ENCODE measurements around the gene APOBEC3A.
"Not testable (repeated sequence)": the region's sequence is repeated elsewhere in the genome, so short reads cannot be mapped to it uniquely, and the experiment has no call there.

APOBEC3A gene

GRCh38 chr22:38942702-38943101, 14.7 kb upstream of the APOBEC3A start:
- DNase-seq (ENCODE audit: low read depth in 2 of 3, low spot score in 1 of 3): no peak

- no peak for DNase-seq (ENCODE audit: low read depth in 2 of 3, low spot score in 1 of 3)
Measured at GRCh38 chr22:38943201-38943600, 14.2 kb upstream of the APOBEC3A start.

- no peak for DNase-seq (ENCODE audit: low read depth in 2 of 3, low spot score in 1 of 3)
Measured at GRCh38 chr22:38943882-38944281, 13.5 kb upstream of the APOBEC3A start.

GRCh38 chr22:38944653-38945052, 12.8 kb upstream of the APOBEC3A start:
- no peak for DNase-seq (ENCODE audit: low read depth in 2 of 3, low spot score in 1 of 3)

- not testable (repeated sequence) for DNase-seq (ENCODE audit: low read depth in 2 of 3, low spot score in 1 of 3)
Measured at GRCh38 chr22:38945706-38946338, 11.6 kb upstream of the APOBEC3A start.

GRCh38 chr22:38946771-38947170, 10.6 kb upstream of the APOBEC3A start:
- no peak for DNase-seq (ENCODE audit: low read depth in 2 of 3, low spot score in 1 of 3)

GRCh38 chr22:38947321-38948140, 9.9 kb upstream of the APOBEC3A start:
- DNase-seq (ENCODE audit: low read depth in 2 of 3, low spot score in 1 of 3): peak in 2 of 3 donors; percentile 16 to 46

GRCh38 chr22:38948181-38948940, 9.0 kb upstream of the APOBEC3A start:
- DNase-seq (ENCODE audit: low read depth in 2 of 3, low spot score in 1 of 3): no peak

- DNase-seq (ENCODE audit: low read depth in 2 of 3, low spot score in 1 of 3): no peak
Measured at GRCh38 chr22:38949889-38950405, 7.5 kb upstream of the APOBEC3A start.

- DNase-seq (ENCODE audit: low read depth in 2 of 3, low spot score in 1 of 3): no peak
Measured at GRCh38 chr22:38950527-38951295, 6.7 kb upstream of the APOBEC3A start.

- DNase-seq (ENCODE audit: low read depth in 2 of 3, low spot score in 1 of 3): no peak
Measured at GRCh38 chr22:38951734-38952133, 5.7 kb upstream of the APOBEC3A start.

GRCh38 chr22:38952281-38952993, 5.0 kb upstream of the APOBEC3A start:
- DNase-seq (ENCODE audit: low read depth in 2 of 3, low spot score in 1 of 3): no peak

- DNase-seq (ENCODE audit: low read depth in 2 of 3, low spot score in 1 of 3): no peak
Measured at GRCh38 chr22:38953091-38953490, 4.3 kb upstream of the APOBEC3A start.

- peak; percentile 67 to 78 (median 70) for DNase-seq (ENCODE audit: low read depth in 2 of 3, low spot score in 1 of 3)
Measured at GRCh38 chr22:38953577-38954413, 3.6 kb upstream of the APOBEC3A start.

GRCh38 chr22:38954414-38955043, 2.9 kb upstream of the APOBEC3A start:
- DNase-seq (ENCODE audit: low read depth in 2 of 3, low spot score in 1 of 3): no peak

- no peak for DNase-seq (ENCODE audit: low read depth in 2 of 3, low spot score in 1 of 3)
Measured at GRCh38 chr22:38955250-38955905, 2.0 kb upstream of the APOBEC3A start.

GRCh38 chr22:38955926-38956325, 1.5 kb upstream of the APOBEC3A start:
- no peak for DNase-seq (ENCODE audit: low read depth in 2 of 3, low spot score in 1 of 3)

- no peak for DNase-seq (ENCODE audit: low read depth in 2 of 3, low spot score in 1 of 3)
Measured at GRCh38 chr22:38956551-38956950, 858 bp upstream of the APOBEC3A start.

Measured in stimulated activated CD4-positive, alpha-beta T cell treated with anti-CD3 and anti-CD28 coated beads, Interleukin-12 subunit alpha, Interleukin-12 subunit beta, amount 100 ng/mL, for 48 hours (primary cell).